ENCODE measurements around the gene VGLL4.
A peak's percentile ranks its signal among the peaks of the same experiment; 100 is the strongest.

VGLL4 gene

GRCh38 chr3:11642431-11643191, 1.1 kb downstream of the VGLL4 start:
- Histone ChIP-seq H2AFZ (ENCODE audit: low read depth) (peak overlapping the region; percentile 61), H3K4me1 (ENCODE audit: low read depth, poor library complexity, severe bottlenecking) (no peaks in the 10 kb centered on the region), H3K9ac (peak overlapping the region; percentile 78; the same call in 1 of the 2 replicates), H3K27ac (peak overlapping the region; percentile 70), H3K36me3 (ENCODE audit: insufficient read depth) (no peaks in the 10 kb centered on the region), H3K79me2 (ENCODE audit: insufficient read depth, low read depth) (peaks cover 52% of the 10 kb centered on the region), H4K20me1 (ENCODE audit: insufficient read depth) (no peaks in the 10 kb centered on the region), H3K4me3 (IDR thresholded peaks at IDR 0.05; ENCODE audit: insufficient read depth, low read depth, low read length) (peak overlapping the region; percentile 55), H3K4me2 (peak overlapping the region; percentile 77; the same call in 1 of the 2 replicates), H3K27me3 (ENCODE audit: insufficient read depth, low read depth) (no peaks in the 10 kb centered on the region)
- TF ChIP-seq CTCF (conservative IDR thresholded peaks at IDR 0.05; ENCODE audit: low read depth, low read length), result no peak

- Histone ChIP-seq H3K4me1 (ENCODE audit: low read depth, poor library complexity, severe bottlenecking) (no peaks in the 10 kb centered on the region), H3K4me2 (peak overlapping the region; percentile 77), H3K27me3 (ENCODE audit: insufficient read depth, low read depth) (no peaks in the 10 kb centered on the region), H3K79me2 (ENCODE audit: insufficient read depth, low read depth) (peaks cover 54% of the 10 kb centered on the region), H2AFZ (ENCODE audit: low read depth) (peak overlapping the region; percentile 61), H3K9ac (peak overlapping the region; percentile 78; the same call in 1 of the 2 replicates), H3K36me3 (ENCODE audit: insufficient read depth) (no peaks in the 10 kb centered on the region), H4K20me1 (ENCODE audit: insufficient read depth) (no peaks in the 10 kb centered on the region), H3K27ac (peak overlapping the region; percentile 70), H3K4me3 (IDR thresholded peaks at IDR 0.05; ENCODE audit: insufficient read depth, low read depth, low read length) (no peak overlapping the region)
- no peak for TF ChIP-seq CTCF (conservative IDR thresholded peaks at IDR 0.05; ENCODE audit: low read depth, low read length)
Measured at GRCh38 chr3:11641683-11642430, 1.9 kb downstream of the VGLL4 start.

GRCh38 chr3:11641316-11641682, 2.4 kb downstream of the VGLL4 start:
- peak overlapping the region; percentile 70; the same call in 1 of the 2 replicates for H3K27ac ChIP-seq
- H3K4me1 ChIP-seq (ENCODE audit: low read depth, poor library complexity, severe bottlenecking), result no peaks in the 10 kb centered on the region
- H3K9ac ChIP-seq, result peak overlapping the region; percentile 78; the same call in 1 of the 2 replicates
- H3K4me2 ChIP-seq, result peak overlapping the region; percentile 77
- TF ChIP-seq CTCF (conservative IDR thresholded peaks at IDR 0.05; ENCODE audit: low read depth, low read length), result no peak
- no peak overlapping the region for H2AFZ ChIP-seq (ENCODE audit: low read depth)
- no peaks in the 10 kb centered on the region for H3K27me3 ChIP-seq (ENCODE audit: insufficient read depth, low read depth)
- H3K36me3 ChIP-seq (ENCODE audit: insufficient read depth), result no peaks in the 10 kb centered on the region
- H3K79me2 ChIP-seq (ENCODE audit: insufficient read depth, low read depth), result peaks cover 54% of the 10 kb centered on the region
- no peaks in the 10 kb centered on the region for H4K20me1 ChIP-seq (ENCODE audit: insufficient read depth)
- H3K4me3 ChIP-seq (IDR thresholded peaks at IDR 0.05; ENCODE audit: insufficient read depth, low read depth, low read length), result no peak overlapping the region

GRCh38 chr3:11640009-11640673, 3.6 kb downstream of the VGLL4 start:
- H3K27ac ChIP-seq, result no peak overlapping the region
- H3K79me2 ChIP-seq (ENCODE audit: insufficient read depth, low read depth), result peaks cover 58% of the 10 kb centered on the region
- H2AFZ ChIP-seq (ENCODE audit: low read depth), result no peak overlapping the region
- no peak overlapping the region for H3K9ac ChIP-seq
- no peaks in the 10 kb centered on the region for H4K20me1 ChIP-seq (ENCODE audit: insufficient read depth)
- H3K4me1 ChIP-seq (ENCODE audit: low read depth, poor library complexity, severe bottlenecking), result no peaks in the 10 kb centered on the region
- no peak overlapping the region for H3K4me3 ChIP-seq (IDR thresholded peaks at IDR 0.05; ENCODE audit: insufficient read depth, low read depth, low read length)
- no peak for TF ChIP-seq CTCF (conservative IDR thresholded peaks at IDR 0.05; ENCODE audit: low read depth, low read length)
- no peaks in the 10 kb centered on the region for H3K36me3 ChIP-seq (ENCODE audit: insufficient read depth)
- H3K4me2 ChIP-seq, result no peak overlapping the region
- H3K27me3 ChIP-seq (ENCODE audit: insufficient read depth, low read depth), result no peaks in the 10 kb centered on the region

Measured in KMS-11 (cell line).